Right atrium auricular region (tissue), 2 donors: ENCODE data around the gene POFUT2. TPM values are rescaled to one million over a fixed set of nuclear protein-coding genes. Genes with fewer than 3 reads are reported as not detected.
"Not testable (repeated sequence)": the region's sequence is repeated elsewhere in the genome, so short reads cannot be mapped to it uniquely, and the experiment has no call there.

Experiments used
- DNase-seq: peaks from one replicate; pipeline ENCODE4 v3.0.0-alpha.2; 2019; ENCODE audit warnings: low spot score
- H3K27ac ChIP-seq, 2 donors: fragments of 200-600 bp; sonication (generic); 1 replicate in 1 of 2; 2 replicates in 1 of 2; pipeline ENCODE4 v1.5.1; 2016 to 2019
- H3K27me3 ChIP-seq, 2 donors: fragments of 200-600 bp; sonication (generic); one replicate each; pipeline versions ENCODE4 v1.5.1 to v1.6.0; 2017 to 2019
- H3K36me3 ChIP-seq: fragments of 200-600 bp; sonication (generic); one replicate; pipeline ENCODE4 v1.5.1; 2016
- H3K4me1 ChIP-seq, 2 donors: fragments of 200-600 bp; sonication (generic); one replicate each; pipeline versions ENCODE4 v1.5.1 to v1.6.0; 2017 to 2019
- H3K4me3 ChIP-seq, 2 donors: fragments of 200-600 bp; sonication (generic); 1 replicate in 1 of 2; 2 replicates in 1 of 2; pipeline ENCODE4 v1.5.1; 2017 to 2019; ENCODE audit warnings: mild to moderate bottlenecking in 1 of 2, moderate library complexity in 1 of 2
- H3K9me3 ChIP-seq, 2 donors: fragments of 200-600 bp; sonication (generic); one replicate each; pipeline ENCODE4 v1.5.1; 2019
- CTCF ChIP-seq, 2 donors: fragments of 200-600 bp; sonication (generic); IDR thresholded peaks; one replicate each; pipeline ENCODE4 v1.5.1; 2019; ENCODE audit warnings: antibody characterized with exemption in 2 of 2
- total RNA-seq, 2 donors: library from RNA; depleted of rRNA; stranded (reverse); fragments of >200 nt; gene quantifications; one replicate each; pipeline ENCODE4 v1.1.0, GENCODE V29; 2016

POFUT2 gene
- total RNA-seq, 2 donors from 2014 or later = 5.8 to 12.0 TPM

GRCh38 chr21:45309069-45309986, 21.6 kb upstream of the POFUT2 start:
- DNase-seq = no peak
- Histone ChIP-seq H3K36me3 (no peaks in the 10 kb centered on the region), H3K27ac (peak overlapping the region; percentile 64 to 70), H3K4me3 (no peak overlapping the region), H3K27me3 (no peaks in the 10 kb centered on the region), H3K9me3 (no peaks in the 10 kb centered on the region), H3K4me1 (peaks cover 0 to 42% of the 10 kb centered on the region in 2 donors)
- TF ChIP-seq CTCF (IDR thresholded peaks at IDR 0.05) = peak; percentile 58 to 74

- H3K4me1 ChIP-seq = peaks cover 0 to 42% of the 10 kb centered on the region in 2 donors
- no peak overlapping the region for H3K4me3 ChIP-seq
- peak overlapping the region; percentile 64 to 70 for H3K27ac ChIP-seq
- no peaks in the 10 kb centered on the region for H3K36me3 ChIP-seq
- H3K9me3 ChIP-seq = no peaks in the 10 kb centered on the region
- no peaks in the 10 kb centered on the region for H3K27me3 ChIP-seq
- no peak for DNase-seq
- no peak for TF ChIP-seq CTCF (IDR thresholded peaks at IDR 0.05)
Measured at GRCh38 chr21:45308194-45309068, 20.7 kb upstream of the POFUT2 start.

- not testable (repeated sequence) for DNase-seq, H3K4me3 ChIP-seq, H3K36me3 ChIP-seq, H3K27ac ChIP-seq, H3K9me3 ChIP-seq, H3K27me3 ChIP-seq
- H3K4me1 ChIP-seq = peaks cover 0 to 49% of the 10 kb centered on the region in 2 donors
Measured at GRCh38 chr21:45307597-45308158, 20.0 kb upstream of the POFUT2 start.

GRCh38 chr21:45306832-45307571, 19.3 kb upstream of the POFUT2 start:
- Histone ChIP-seq H3K4me1 (peaks cover 0 to 56% of the 10 kb centered on the region in 2 donors), H3K9me3 (no peaks in the 10 kb centered on the region), H3K27me3 (no peaks in the 10 kb centered on the region), H3K27ac (peak overlapping the region; percentile 78 to 82), H3K4me3 (no peak overlapping the region), H3K36me3 (no peaks in the 10 kb centered on the region)
- DNase-seq = peak; percentile 92
- TF ChIP-seq CTCF (IDR thresholded peaks at IDR 0.05) = no peak

- DNase-seq = no peak
- Histone ChIP-seq H3K4me1 (peaks cover 0 to 62% of the 10 kb centered on the region in 2 donors), H3K36me3 (no peaks in the 10 kb centered on the region), H3K4me3 (no peak overlapping the region), H3K27me3 (no peaks in the 10 kb centered on the region), H3K27ac (peak overlapping the region; percentile 78 to 82), H3K9me3 (no peaks in the 10 kb centered on the region)
- TF ChIP-seq CTCF (IDR thresholded peaks at IDR 0.05) = no peak
Measured at GRCh38 chr21:45306453-45306831, 18.7 kb upstream of the POFUT2 start.
